ENCODE measurements around the gene AOC2. TPM values are rescaled to one million over a fixed set of nuclear protein-coding genes. Genes with fewer than 3 reads are reported as not detected.

AOC2 gene
- total and polyA plus RNA-seq, 2 of the 13 experiments (the other 11 are each of a cell fraction or from before 2014, with no cell fraction given) = 1.2 to 3.3 TPM

DNA sequence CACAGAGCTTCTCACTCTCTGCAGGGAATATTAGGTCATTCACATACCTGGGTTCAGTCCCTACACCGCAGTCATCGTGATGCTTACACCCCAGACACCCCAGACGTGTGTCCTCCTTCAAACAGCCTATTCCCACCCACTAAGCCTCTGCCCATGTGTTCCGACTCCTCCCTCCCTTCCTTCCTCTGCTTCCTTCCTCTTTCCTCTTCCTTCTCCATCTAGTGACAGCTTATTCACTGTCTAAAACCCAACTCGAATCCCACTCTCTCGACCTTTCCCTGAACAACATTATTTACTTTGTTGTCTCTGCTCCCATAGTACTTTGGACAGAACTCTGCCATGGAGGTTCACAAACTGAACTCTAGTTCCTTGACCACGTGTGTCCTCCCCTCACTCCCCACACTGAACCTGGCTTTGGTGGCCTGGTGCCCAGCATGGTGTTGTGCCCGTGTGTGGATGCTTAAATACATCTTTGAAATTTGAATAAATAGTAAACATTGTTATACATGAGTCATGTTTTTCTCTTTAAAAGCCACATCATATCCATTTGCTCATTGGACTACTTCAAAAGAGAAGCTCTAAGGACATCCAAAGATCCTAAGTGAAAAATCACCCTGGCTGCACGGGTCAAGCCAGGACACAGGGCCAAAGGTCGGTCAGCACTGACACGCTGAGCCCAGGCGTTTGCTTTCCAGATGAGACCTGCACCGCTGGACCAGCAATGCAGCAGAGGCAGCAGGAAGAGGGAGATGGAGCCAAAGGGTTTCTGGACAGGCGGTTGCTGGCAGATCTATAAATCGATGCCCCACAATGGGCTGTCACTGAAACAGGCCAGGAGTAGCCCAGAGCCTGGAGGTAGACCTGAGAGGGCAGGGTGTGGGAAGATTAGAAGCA is 42.1 kb downstream of the AOC2 start (continued):
- TF ChIP-seq ZNF558 (CRISPR knock-in tag; IDR thresholded peaks at IDR 0.05; ENCODE audit: borderline replicate concordance) (no peak), ZNF629 (CRISPR knock-in tag; conservative IDR thresholded peaks at IDR 0.05) (no peak; the same call in 1 of the 2 replicates), U2AF1 (optimal IDR thresholded peaks at IDR 0.05; ENCODE audit: low read depth, low read length) (peak; percentile 76), ZBTB37 (CRISPR knock-in tag; IDR thresholded peaks at IDR 0.05) (peak; percentile 30), KLF12 (CRISPR knock-in tag; IDR thresholded peaks at IDR 0.05; ENCODE audit: borderline replicate concordance) (peak; percentile 26; the same call in 1 of the 2 replicates), HDAC2 (CRISPR knock-in tag; IDR thresholded peaks at IDR 0.05) (peak; percentile 93), RNF219 (CRISPR knock-in tag; IDR thresholded peaks at IDR 0.05) (no peak), RFXAP (CRISPR knock-in tag; IDR thresholded peaks at IDR 0.05; ENCODE audit: borderline replicate concordance) (peak; percentile 62; the same call in 1 of the 2 replicates), ATAD3A (CRISPR knock-in tag; IDR thresholded peaks at IDR 0.05) (no peak), DMTF1 (CRISPR knock-in tag; IDR thresholded peaks at IDR 0.05) (peak; percentile 89; the same call in 1 of the 2 replicates), CC2D1A (CRISPR knock-in tag; IDR thresholded peaks at IDR 0.05) (0 out of 2 replicates have a peak, but pooled peaks have one; percentile 71), PCBP2 (optimal IDR thresholded peaks at IDR 0.05; ENCODE audit: low read depth, low read length, poor library complexity, severe bottlenecking) (no peak), MATR3 (CRISPR knock-in tag; IDR thresholded peaks at IDR 0.05) (no peak), GZF1 (CRISPR knock-in tag; IDR thresholded peaks at IDR 0.05) (0 out of 2 replicates have a peak, but pooled peaks have one; percentile 54), TBX3 (IDR thresholded peaks at IDR 0.05; ENCODE audit: borderline replicate concordance) (peak; percentile 78; the same call in 1 of the 2 replicates), ATF7 (IDR thresholded peaks at IDR 0.05) (no peak), ATF7 (CRISPR knock-in tag; IDR thresholded peaks at IDR 0.05) (peak; percentile 66; the same call in 1 of the 2 replicates), ZZZ3 (CRISPR knock-in tag; IDR thresholded peaks at IDR 0.05; ENCODE audit: borderline replicate concordance) (no peak; the same call in 1 of the 2 replicates)
- TF ChIP-seq, protein P1, sequence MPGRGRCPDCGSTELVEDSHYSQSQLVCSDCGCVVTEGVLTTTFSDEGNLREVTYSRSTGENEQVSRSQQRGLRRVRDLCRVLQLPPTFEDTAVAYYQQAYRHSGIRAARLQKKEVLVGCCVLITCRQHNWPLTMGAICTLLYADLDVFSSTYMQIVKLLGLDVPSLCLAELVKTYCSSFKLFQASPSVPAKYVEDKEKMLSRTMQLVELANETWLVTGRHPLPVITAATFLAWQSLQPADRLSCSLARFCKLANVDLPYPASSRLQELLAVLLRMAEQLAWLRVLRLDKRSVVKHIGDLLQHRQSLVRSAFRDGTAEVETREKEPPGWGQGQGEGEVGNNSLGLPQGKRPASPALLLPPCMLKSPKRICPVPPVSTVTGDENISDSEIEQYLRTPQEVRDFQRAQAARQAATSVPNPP (CRISPR knock-in tag; IDR thresholded peaks at IDR 0.05) = no peak
- TF ChIP-seq, protein P2, sequence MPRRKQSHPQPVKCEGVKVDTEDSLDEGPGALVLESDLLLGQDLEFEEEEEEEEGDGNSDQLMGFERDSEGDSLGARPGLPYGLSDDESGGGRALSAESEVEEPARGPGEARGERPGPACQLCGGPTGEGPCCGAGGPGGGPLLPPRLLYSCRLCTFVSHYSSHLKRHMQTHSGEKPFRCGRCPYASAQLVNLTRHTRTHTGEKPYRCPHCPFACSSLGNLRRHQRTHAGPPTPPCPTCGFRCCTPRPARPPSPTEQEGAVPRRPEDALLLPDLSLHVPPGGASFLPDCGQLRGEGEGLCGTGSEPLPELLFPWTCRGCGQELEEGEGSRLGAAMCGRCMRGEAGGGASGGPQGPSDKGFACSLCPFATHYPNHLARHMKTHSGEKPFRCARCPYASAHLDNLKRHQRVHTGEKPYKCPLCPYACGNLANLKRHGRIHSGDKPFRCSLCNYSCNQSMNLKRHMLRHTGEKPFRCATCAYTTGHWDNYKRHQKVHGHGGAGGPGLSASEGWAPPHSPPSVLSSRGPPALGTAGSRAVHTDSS (CRISPR knock-in tag; conservative IDR thresholded peaks at IDR 0.05) = 0 out of 2 replicates have a peak, but pooled peaks have one; percentile 53

Data from HepG2 (cell line).